Caco-2 (cell line): ENCODE results near the gene WDR27. TPM values are rescaled to one million over a fixed set of nuclear protein-coding genes. Genes with fewer than 3 reads are reported as not detected.

Experiments
- BruUV-seq: library from RNA; stranded (reverse); fragments of 400-500 nt; replicated peaks from 2 replicates; lab custom pipeline; 2021; lab: Mats Ljungman, UMichigan
- CTCF ChIA-PET: fragments of 300-600 bp; sonication (Branson Sonifier 250); formaldehyde crosslinking; loops from one replicate; lab custom pipeline; 2022; ENCODE audit warnings: antibody characterized with exemption; lab: Charles Lee
- POLR2A ChIA-PET: fragments of 300-600 bp; sonication (Branson Sonifier 250); formaldehyde crosslinking; loops from one replicate; lab custom pipeline; 2022; ENCODE audit warnings: antibody characterized with exemption; lab: Charles Lee
- DNase-seq, 2 experiments: peaks; one replicate each; pipeline versions ENCODE4 v3.0.0 to v3.0.0-alpha.2; 2020 to 2022
- H3K27me3 ChIP-seq: replicated peaks from 2 replicates; pipeline ENCODE4 v1.6.0; 2011; ENCODE audit warnings: low read length; ENCODE audit not compliant: control insufficient read depth, insufficient read depth
- H3K36me3 ChIP-seq: 2 replicates; pipeline ENCODE4 v1.5.1; 2011; ENCODE audit warnings: low read length; ENCODE audit not compliant: control insufficient read depth, insufficient read depth
- H3K4me1 ChIP-seq: fragments of 250-450 bp; sonication (Bioruptor Pico); 2 replicates; pipeline ENCODE4 v1.5.1; 2020; ENCODE audit warnings: mild to moderate bottlenecking
- H3K4me3 ChIP-seq: 2 replicates; pipeline ENCODE4 v1.5.1; 2011; ENCODE audit warnings: low read depth, mild to moderate bottlenecking, control low read depth, low read length
- H3K9me3 ChIP-seq: fragments of 250-450 bp; sonication (Bioruptor Pico); 2 replicates; pipeline ENCODE4 v1.5.1; 2020; ENCODE audit warnings: mild to moderate bottlenecking, moderate library complexity
- H3K27ac Mint-ChIP-seq: one replicate; pipeline ENCODE4 v1.8.0; 2022; ENCODE audit warnings: mixed read lengths; ENCODE audit not compliant: unreplicated experiment
- H3K27me3 Mint-ChIP-seq: one replicate; pipeline ENCODE4 v1.8.0; 2022; ENCODE audit warnings: mixed read lengths; ENCODE audit not compliant: insufficient read depth, unreplicated experiment
- H3K36me3 Mint-ChIP-seq: one replicate; pipeline ENCODE4 v1.8.0; 2022; ENCODE audit warnings: mild to moderate bottlenecking, mixed read lengths; ENCODE audit not compliant: insufficient read depth, unreplicated experiment
- H3K4me1 Mint-ChIP-seq: one replicate; pipeline ENCODE4 v1.8.0; 2022; ENCODE audit warnings: low read depth, mixed read lengths; ENCODE audit not compliant: unreplicated experiment
- H3K4me3 Mint-ChIP-seq: one replicate; pipeline ENCODE4 v1.8.0; 2022; ENCODE audit warnings: mild to moderate bottlenecking, moderate library complexity, mixed read lengths; ENCODE audit not compliant: unreplicated experiment
- H3K9me3 Mint-ChIP-seq: one replicate; pipeline ENCODE4 v1.8.0; 2022; ENCODE audit warnings: mixed read lengths; ENCODE audit not compliant: unreplicated experiment
- CTCF ChIP-seq, 2 experiments: fragments of 200-600 bp in 1 of 2; IDR thresholded peaks; 1 replicate in 1 of 2; 2 replicates in 1 of 2; pipeline versions ENCODE4 v1.5.1 to v1.8.0; 2011 to 2022; ENCODE audit warnings: antibody characterized with exemption in 1 of 2, control low read depth in 1 of 2, inconsistent platforms in 1 of 2, low read depth in 1 of 2, low read length in 1 of 2, mild to moderate bottlenecking in 1 of 2, moderate library complexity in 1 of 2; ENCODE audit not compliant: insufficient read depth in 1 of 2, severe bottlenecking in 1 of 2, unreplicated experiment in 1 of 2
- intact Hi-C: fragments of 100-400 bp; cut with micrococcal nuclease; formaldehyde crosslinking; loops from one replicate; pipeline ENCODE4 v1.10.0; 2022; ENCODE audit not compliant: unreplicated experiment
- total RNA-seq: library from RNA; stranded (reverse); gene quantifications from 2 replicates; pipeline ENCODE4 v1.2.3, GENCODE V29; 2022

The WDR27 gene
- total RNA-seq, 1 experiment from 2014 or later, result 62.9 TPM

DNA sequence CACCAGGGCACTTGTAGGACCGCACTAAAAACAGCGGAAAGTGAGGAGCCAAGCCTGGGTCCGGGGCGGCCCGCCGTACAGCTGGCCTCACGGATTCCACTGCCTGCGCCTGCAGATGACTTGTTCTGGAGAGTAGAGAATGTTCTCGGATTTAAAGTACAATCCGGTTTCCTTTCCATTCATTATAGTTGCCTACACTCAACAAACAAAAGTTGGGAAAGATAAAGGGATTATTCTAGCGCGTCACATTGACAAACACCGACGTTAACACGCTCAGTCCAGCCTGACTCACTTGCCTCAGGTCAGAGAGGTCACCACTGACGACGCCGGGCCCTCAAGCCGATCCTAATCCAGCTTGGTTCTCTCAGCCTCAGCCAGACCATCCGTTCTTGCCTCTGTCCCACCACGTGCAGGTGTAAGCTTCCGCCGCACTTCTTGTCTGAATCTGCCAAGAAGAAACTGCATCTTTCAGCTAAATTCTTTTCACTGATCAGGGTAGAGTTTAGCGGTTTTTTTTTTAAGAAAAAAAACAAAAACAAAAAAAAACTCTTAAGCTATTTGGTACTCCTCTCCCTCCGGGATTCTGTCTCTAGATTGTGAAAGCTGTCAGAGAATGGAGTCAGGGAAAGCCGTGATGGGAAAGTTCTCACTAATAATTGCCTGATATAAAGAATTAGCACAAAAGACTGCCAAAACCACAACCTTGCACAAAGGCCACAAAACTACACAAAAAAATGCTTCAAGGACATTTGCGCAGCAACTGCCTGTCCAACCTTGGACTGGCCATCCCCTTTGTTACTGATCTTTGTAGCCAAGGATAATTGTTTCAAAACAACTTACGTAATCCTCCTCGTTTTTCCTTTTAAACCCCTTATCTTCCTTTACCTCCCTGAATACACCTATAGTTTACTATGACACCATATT lies 23.6 kb upstream of the WDR27 start:
- POLR2A ChIA-PET, result interaction anchor here (0.6 to 1.4 kb wide), 3 partner anchors 15 to 1789 kb away, joined by 3 to 14 read pairs (median 6); partner anchors contain the start of genes DYNLT2 and ERMARD
- H3K4me3 ChIP-seq, result peak overlapping the region; percentile 77
- Mint-ChIP-seq H3K4me1 (peaks cover 17% of the 10 kb centered on the region), H3K36me3 (peaks cover 21% of the 10 kb centered on the region), H3K27ac (peak overlapping the region; percentile 83), H3K27me3 (no peaks in the 10 kb centered on the region), H3K9me3 (no peaks in the 10 kb centered on the region), H3K4me3 (peak overlapping the region; percentile 77)
- H3K4me1 ChIP-seq, result peaks cover 18% of the 10 kb centered on the region
- intact Hi-C loops, result loop anchor here (1.0 kb wide), 1 partner anchor 26 kb away; the partner anchor contains the start of genes DYNLT2 and ERMARD
- H3K9me3 ChIP-seq, result no peaks in the 10 kb centered on the region
- peak; percentile 78 to 83 for DNase-seq
- no peak for TF ChIP-seq CTCF (IDR thresholded peaks at IDR 0.05; ENCODE audit: insufficient read depth in 1 of 2, low read depth in 1 of 2, low read length in 1 of 2, severe bottlenecking in 1 of 2, unreplicated experiment in 1 of 2)
- no peaks in the 10 kb centered on the region for H3K27me3 ChIP-seq
- TSS peak; percentile 46 for BruUV-seq
- no peaks in the 10 kb centered on the region for H3K36me3 ChIP-seq
- CTCF ChIA-PET, result no interaction called here

- no peaks in the 10 kb centered on the region for H3K27me3 ChIP-seq
- peaks cover 18% of the 10 kb centered on the region for H3K4me1 ChIP-seq
- H3K4me1 Mint-ChIP-seq, result peaks cover 20% of the 10 kb centered on the region
- H3K27me3 Mint-ChIP-seq, result no peaks in the 10 kb centered on the region
- CTCF ChIA-PET, result no interaction called here
- H3K4me3 ChIP-seq, result peak within 1 kb of the TSS; percentile 77
- H3K36me3 Mint-ChIP-seq, result peaks cover 26% of the 10 kb centered on the region
- no peaks in the 10 kb centered on the region for H3K9me3 Mint-ChIP-seq
- no peaks in the 10 kb centered on the region for H3K36me3 ChIP-seq
- POLR2A ChIA-PET, result interaction anchor here (1.2 to 1.4 kb wide), 2 partner anchors 14 to 27 kb away, joined by 6 to 14 read pairs; partner anchors contain the start of genes DYNLT2 and ERMARD
- H3K9me3 ChIP-seq, result no peaks in the 10 kb centered on the region
- DNase-seq, result peak; percentile 64 to 79
- BruUV-seq, result no TSS peak
- TF ChIP-seq CTCF (IDR thresholded peaks at IDR 0.05; ENCODE audit: insufficient read depth in 1 of 2, low read depth in 1 of 2, low read length in 1 of 2, severe bottlenecking in 1 of 2, unreplicated experiment in 1 of 2), result no peak
- peak within 1 kb of the TSS; percentile 83 for H3K27ac Mint-ChIP-seq
- peak within 1 kb of the TSS; percentile 89 for H3K4me3 Mint-ChIP-seq
- intact Hi-C loops, result loop anchor here (1.0 to 5.0 kb wide), 2 partner anchors 27 to 558 kb away; partner anchors contain the start of genes DYNLT2 and ERMARD
Measured at GRCh38 chr6:169724494-169725124, 22.8 kb upstream of the WDR27 start, which contains the start of gene PHF10. TSS of gene PHF10 (minus strand) at chr6:169724500. CDS start at chr6:169723931, 569 bp downstream.

DNA sequence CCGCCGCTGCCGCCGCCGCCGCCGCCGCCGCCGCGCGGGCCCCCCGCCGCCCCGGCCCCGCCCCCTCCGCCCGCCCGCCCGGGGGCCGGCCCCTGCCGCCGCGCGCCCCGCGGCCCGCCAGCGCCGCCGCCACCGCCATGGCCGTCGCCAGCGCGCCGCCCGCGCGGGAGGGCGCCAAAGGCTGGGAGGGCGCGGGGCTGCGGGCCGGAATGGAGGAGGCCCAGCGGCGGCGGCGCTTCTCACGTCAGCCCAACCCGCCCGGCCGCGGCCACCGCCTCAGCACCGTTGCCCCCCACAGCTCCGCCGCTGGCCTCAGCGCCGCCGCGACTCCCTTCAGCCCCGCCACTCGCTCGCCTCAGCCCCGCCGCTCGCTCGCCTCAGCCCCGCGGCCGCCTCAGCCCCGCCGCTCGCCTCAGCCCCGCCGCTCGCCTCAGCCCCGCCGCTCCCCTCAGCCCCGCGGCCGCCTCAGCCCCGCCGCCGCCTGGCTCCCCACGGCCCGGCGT lies 22.2 kb upstream of the WDR27 start:
- POLR2A ChIA-PET, result interaction anchor here (0.8 kb wide), 1 partner anchor 28 kb away, joined by 4 read pairs; the partner anchor contains the start of gene ERMARD
- peak overlapping the region; percentile 77 for H3K4me3 Mint-ChIP-seq
- peaks cover 19% of the 10 kb centered on the region for H3K4me1 ChIP-seq
- no peak for TF ChIP-seq CTCF (IDR thresholded peaks at IDR 0.05; ENCODE audit: insufficient read depth in 1 of 2, low read depth in 1 of 2, low read length in 1 of 2, severe bottlenecking in 1 of 2, unreplicated experiment in 1 of 2)
- CTCF ChIA-PET, result no interaction called here
- H3K27ac Mint-ChIP-seq, result no peak overlapping the region
- peaks cover 32% of the 10 kb centered on the region for H3K36me3 Mint-ChIP-seq
- BruUV-seq, result no TSS peak
- H3K27me3 ChIP-seq, result no peaks in the 10 kb centered on the region
- peak overlapping the region; percentile 77 for H3K4me3 ChIP-seq
- peaks cover 20% of the 10 kb centered on the region for H3K4me1 Mint-ChIP-seq
- intact Hi-C loops, result loop anchor here (5.0 kb wide), 1 partner anchor 558 kb away; no protein-coding TSS in a partner anchor
- no peaks in the 10 kb centered on the region for H3K9me3 Mint-ChIP-seq
- no peaks in the 10 kb centered on the region for H3K27me3 Mint-ChIP-seq
- no peaks in the 10 kb centered on the region for H3K36me3 ChIP-seq
- H3K9me3 ChIP-seq, result no peaks in the 10 kb centered on the region
- DNase-seq, result peak in 1 of 2 experiments; percentile 61
